Colonic mucosa (tissue), 4 donors: ENCODE results near the gene FOS. TPM values are rescaled to one million over a fixed set of nuclear protein-coding genes. Genes with fewer than 3 reads are reported as not detected.

Experiments used
- DNase-seq: peaks from one replicate; pipeline ENCODE4 v3.0.0-alpha.2; 2020
- H3K27ac ChIP-seq: fragments of 200-600 bp; one replicate; pipeline ENCODE4 v1.8.0; 2021
- H3K27me3 ChIP-seq: fragments of 200-600 bp; one replicate; pipeline ENCODE4 v1.8.0; 2021
- H3K36me3 ChIP-seq: fragments of 200-600 bp; one replicate; pipeline ENCODE4 v1.8.0; 2021
- H3K4me1 ChIP-seq: fragments of 200-600 bp; one replicate; pipeline ENCODE4 v1.8.0; 2021; ENCODE audit warnings: mild to moderate bottlenecking
- H3K4me3 ChIP-seq: fragments of 200-600 bp; one replicate; pipeline ENCODE4 v1.8.0; 2021
- H3K9ac ChIP-seq, 2 donors: one replicate each; pipeline ENCODE4 v1.7.0; 2013; ENCODE audit warnings: control low read depth in 2 of 2, low read depth in 2 of 2, low read length in 2 of 2
- H3K9me3 ChIP-seq: fragments of 200-600 bp; one replicate; pipeline ENCODE4 v1.8.0; 2021
- CTCF ChIP-seq: fragments of 200-600 bp; IDR thresholded peaks from one replicate; pipeline ENCODE4 v1.8.0; 2022; ENCODE audit warnings: antibody characterized with exemption, mild to moderate bottlenecking
- intact Hi-C: fragments of 100-400 bp; cut with DNase I; formaldehyde crosslinking; loops from one replicate; pipeline ENCODE4 v1.14.1; 2022
- total RNA-seq, 2 donors: library from RNA; stranded (reverse); fragmentation: NEBNext Ultra II Directional in 1 of 2; extraction: Animal tissue kit (Norgen Biotek cat#: 25700) in 1 of 2; gene quantifications; one replicate each; pipeline ENCODE4 v1.2.1, GENCODE V29; 2021
- donor health status: healthy.
- donor health status: DM: no; HTN: no; CAD: no.
- donor health status: DM: no; HTN: no; CAD: no.

The FOS gene
- total RNA-seq, result 10 to 100 TPM; 86.9 to 98.4 TPM

DNA sequence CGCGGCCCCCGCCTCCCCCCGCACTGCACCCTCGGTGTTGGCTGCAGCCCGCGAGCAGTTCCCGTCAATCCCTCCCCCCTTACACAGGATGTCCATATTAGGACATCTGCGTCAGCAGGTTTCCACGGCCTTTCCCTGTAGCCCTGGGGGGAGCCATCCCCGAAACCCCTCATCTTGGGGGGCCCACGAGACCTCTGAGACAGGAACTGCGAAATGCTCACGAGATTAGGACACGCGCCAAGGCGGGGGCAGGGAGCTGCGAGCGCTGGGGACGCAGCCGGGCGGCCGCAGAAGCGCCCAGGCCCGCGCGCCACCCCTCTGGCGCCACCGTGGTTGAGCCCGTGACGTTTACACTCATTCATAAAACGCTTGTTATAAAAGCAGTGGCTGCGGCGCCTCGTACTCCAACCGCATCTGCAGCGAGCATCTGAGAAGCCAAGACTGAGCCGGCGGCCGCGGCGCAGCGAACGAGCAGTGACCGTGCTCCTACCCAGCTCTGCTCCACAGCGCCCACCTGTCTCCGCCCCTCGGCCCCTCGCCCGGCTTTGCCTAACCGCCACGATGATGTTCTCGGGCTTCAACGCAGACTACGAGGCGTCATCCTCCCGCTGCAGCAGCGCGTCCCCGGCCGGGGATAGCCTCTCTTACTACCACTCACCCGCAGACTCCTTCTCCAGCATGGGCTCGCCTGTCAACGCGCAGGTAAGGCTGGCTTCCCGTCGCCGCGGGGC, at the start of gene FOS:
TSS of gene FOS (plus strand) at position 407 of the 731 bp plus-strand sequence. CDS start at position 562, 155 bp downstream.
- no peak for TF ChIP-seq CTCF
- H3K4me1 ChIP-seq, result peaks cover 4% of the 10 kb centered on the region

GRCh38 chr14:75229661-75230139, 48.9 kb upstream of the FOS start:
- DNase-seq, result peak; percentile 78
- Histone ChIP-seq H3K36me3 (no peaks in the 10 kb centered on the region), H3K27me3 (no peaks in the 10 kb centered on the region), H3K4me1 (peaks cover 6% of the 10 kb centered on the region), H3K9me3 (no peaks in the 10 kb centered on the region), H3K4me3 (no peak overlapping the region), H3K9ac (peak overlapping the region in 1 of 2 donors; percentile 67), H3K27ac (peak overlapping the region; percentile 76)
- intact Hi-C loops, result no loop called here
- TF ChIP-seq CTCF, result no peak

More for the DNA sequence above, at the start of gene FOS:
- DNase-seq, result peak; percentile 93
- Histone ChIP-seq H3K27ac (peak within 1 kb of the TSS; percentile 96), H3K36me3 (peaks cover 7% of the 10 kb centered on the region), H3K9me3 (no peaks in the 10 kb centered on the region), H3K9ac (peak within 1 kb of the TSS; percentile 99), H3K4me3 (peak within 1 kb of the TSS; percentile 77), H3K27me3 (no peaks in the 10 kb centered on the region)
- intact Hi-C loops, result no loop called here

DNA sequence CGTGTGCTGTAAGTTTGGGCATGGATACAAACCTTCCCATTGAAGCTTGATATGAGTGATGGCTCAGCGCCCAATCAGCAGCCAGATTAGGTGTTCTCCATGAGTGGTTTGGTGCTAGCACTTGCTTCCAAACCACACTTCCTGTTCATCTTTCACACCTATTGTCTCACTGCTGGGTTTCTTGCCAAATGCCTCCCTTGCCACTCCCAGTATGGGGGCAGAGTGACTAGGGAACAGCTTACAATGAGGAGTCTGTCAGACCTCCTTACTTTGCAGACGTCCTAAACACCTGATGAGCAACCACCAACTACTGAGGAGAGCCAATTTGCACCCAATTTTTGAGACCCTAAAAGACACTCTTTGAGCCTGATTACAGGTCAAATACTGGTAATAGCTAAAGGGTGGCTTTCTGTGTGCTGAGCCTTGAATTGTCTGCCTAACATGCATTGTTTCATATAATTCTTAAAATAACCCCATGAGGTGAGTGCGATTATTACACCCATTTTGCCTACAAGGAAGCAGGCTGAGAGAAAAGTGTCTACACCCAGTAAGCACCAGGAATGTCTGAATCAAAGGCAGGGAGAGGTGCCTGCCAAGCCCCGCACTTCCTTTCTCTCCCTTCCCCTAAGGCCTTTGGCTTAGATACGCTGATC, 48.4 kb upstream of the FOS start:
- Histone ChIP-seq H3K4me3 (no peak overlapping the region), H3K27me3 (no peaks in the 10 kb centered on the region), H3K4me1 (peaks cover 6% of the 10 kb centered on the region), H3K9ac (peak overlapping the region in 1 of 2 donors; percentile 67), H3K9me3 (no peaks in the 10 kb centered on the region), H3K27ac (peak overlapping the region; percentile 76), H3K36me3 (no peaks in the 10 kb centered on the region)
- peak; percentile 66 for DNase-seq
- intact Hi-C loops, result no loop called here
- TF ChIP-seq CTCF, result peak; percentile 17

GRCh38 chr14:75231320-75231719, 47.3 kb upstream of the FOS start:
- peak overlapping the region in 1 of 2 donors; percentile 67 for H3K9ac ChIP-seq
- TF ChIP-seq CTCF, result no peak
- no peak overlapping the region for H3K27ac ChIP-seq
- peaks cover 6% of the 10 kb centered on the region for H3K4me1 ChIP-seq
- no peak overlapping the region for H3K4me3 ChIP-seq
- H3K27me3 ChIP-seq, result no peaks in the 10 kb centered on the region
- H3K36me3 ChIP-seq, result no peaks in the 10 kb centered on the region
- no peaks in the 10 kb centered on the region for H3K9me3 ChIP-seq
- intact Hi-C loops, result no loop called here
- DNase-seq, result no peak

- Histone ChIP-seq H3K4me3 (no peak overlapping the region), H3K27ac (no peak overlapping the region), H3K36me3 (no peaks in the 10 kb centered on the region), H3K4me1 (peaks cover 6% of the 10 kb centered on the region), H3K9ac (no peak overlapping the region), H3K27me3 (no peaks in the 10 kb centered on the region), H3K9me3 (no peaks in the 10 kb centered on the region)
- DNase-seq, result no peak
- intact Hi-C loops, result no loop called here
- no peak for TF ChIP-seq CTCF
Measured at GRCh38 chr14:75232191-75232590, 46.4 kb upstream of the FOS start.
